Iris pigment epithelial cell (primary cell): Measurements from ENCODE around the gene CANT1.
"Not testable (repeated sequence)": the region's sequence is repeated elsewhere in the genome, so short reads cannot be mapped to it uniquely, and the experiment has no call there.

Experiments used
- DNase-seq: peaks from one replicate; pipeline ENCODE4 v3.0.0-alpha.2; 2011; ENCODE audit warnings: low read depth

Gene CANT1

DNA sequence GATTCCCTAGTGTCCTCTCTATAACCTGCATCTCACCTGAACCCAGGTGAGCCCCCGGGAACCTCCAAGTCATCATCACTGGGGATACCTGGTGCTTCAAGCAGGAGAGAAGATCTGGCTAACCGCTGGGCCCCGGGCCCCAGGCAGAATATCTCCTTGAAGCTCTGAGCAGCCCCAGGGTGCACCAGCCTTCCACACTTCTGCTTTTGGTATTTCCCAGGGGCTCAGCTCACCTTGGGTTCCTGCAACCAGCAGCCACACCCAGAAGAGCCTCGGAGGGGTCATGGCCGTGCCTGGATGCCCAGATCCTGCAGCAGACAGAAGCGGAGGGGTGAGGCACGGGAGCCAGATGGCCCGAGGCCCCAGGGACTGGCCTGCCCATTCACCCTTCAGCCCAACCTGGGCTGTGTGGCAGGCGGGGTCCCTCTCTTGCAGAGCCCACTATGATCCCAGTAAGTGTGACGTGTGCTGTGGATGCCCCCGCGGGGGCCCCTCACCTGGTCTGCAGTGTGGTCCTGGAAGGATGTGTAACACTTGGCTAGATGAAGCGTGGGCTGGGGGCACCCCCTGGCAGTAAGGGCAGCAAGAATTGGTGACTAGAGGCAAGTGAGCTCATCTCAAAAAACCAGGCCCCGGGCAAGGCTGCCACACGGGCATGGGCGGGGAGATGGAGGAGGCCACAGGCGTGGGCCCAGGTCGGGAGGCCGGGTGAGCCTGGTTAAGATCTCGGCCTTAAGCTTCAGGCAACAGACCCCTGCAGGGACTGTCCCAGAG is 32.5 kb downstream of the CANT1 start:
- DNase-seq = no peak

DNA sequence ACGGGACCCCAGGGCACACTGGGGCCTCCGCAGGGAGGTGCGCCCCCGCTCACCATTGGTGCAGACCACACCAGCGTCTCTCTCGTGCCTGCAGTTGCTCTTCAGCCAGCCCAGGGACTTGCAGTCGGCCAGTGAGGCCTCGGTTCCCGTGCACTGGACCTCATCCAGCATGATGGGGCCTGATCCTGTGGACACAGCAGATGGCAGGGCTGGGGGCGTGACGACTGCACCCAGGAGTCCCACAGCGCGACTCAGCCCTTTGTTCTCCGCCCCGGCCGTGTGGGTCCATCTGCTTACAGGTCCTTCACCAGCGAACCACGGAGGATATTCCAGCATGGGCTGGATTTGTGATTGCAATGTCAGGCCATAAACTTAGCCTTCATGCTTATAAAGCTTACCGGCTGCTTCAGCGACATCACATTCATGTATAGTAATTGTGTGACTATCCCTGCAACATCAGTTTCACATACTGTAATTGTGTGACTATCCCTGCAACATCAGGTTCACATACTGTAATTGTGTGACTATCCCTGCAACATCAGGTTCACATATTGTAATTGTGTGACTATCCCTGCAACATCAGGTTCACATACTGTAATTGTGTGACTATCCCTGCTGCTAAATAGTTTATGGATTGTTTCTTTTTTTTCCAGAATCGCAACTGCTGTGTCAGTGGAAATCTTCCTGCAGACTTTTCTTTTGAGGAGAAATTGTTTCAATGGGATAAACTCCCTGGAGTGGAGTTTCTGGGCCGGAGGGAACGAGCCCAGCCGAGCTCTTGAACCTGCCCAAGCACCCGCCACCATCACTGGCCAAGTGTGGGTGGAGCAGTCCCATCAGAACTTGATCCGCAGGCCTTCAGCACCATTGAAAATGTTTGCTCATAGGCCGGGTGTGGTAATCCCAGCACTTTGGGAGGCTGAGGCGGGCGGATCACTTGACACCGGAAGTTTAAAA is 34.7 kb downstream of the CANT1 start:
- peak; percentile 88 for DNase-seq

DNA sequence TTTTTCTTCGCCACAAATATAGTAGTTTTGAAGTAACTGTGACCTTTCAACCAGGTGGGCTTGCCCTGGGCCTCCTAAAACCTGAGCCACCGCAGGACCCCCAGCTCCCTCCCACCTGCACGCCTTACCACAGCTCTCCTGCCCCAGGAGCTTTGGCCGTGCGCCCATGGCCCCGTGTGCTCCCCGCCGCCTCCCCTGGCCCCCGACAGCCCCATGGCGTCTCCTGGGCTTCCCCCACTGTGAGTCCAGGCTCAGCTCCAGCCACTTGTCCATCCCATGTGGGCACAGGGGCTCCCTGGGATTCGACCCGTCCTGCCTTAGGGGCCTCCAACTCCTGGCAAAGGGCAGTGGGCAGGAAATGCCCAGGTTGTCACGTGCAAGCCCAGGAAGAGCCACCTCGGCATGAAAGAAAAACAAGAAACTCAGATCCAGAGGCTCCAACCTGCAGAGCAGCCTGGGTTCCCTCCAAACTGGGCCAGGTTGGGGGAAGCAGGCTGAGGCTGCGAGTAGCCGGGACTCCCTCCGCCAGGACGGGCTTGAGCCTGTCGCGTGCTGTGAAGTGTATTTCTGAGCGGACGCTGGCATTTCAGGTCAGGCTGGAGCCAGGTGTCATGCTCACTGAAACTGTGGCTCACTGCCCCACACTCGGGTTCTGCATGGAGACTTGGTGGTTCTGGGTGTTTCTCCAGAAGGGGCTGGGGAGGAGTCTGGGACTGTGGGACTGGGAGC is 35.6 kb downstream of the CANT1 start:
- no peak for DNase-seq

DNA sequence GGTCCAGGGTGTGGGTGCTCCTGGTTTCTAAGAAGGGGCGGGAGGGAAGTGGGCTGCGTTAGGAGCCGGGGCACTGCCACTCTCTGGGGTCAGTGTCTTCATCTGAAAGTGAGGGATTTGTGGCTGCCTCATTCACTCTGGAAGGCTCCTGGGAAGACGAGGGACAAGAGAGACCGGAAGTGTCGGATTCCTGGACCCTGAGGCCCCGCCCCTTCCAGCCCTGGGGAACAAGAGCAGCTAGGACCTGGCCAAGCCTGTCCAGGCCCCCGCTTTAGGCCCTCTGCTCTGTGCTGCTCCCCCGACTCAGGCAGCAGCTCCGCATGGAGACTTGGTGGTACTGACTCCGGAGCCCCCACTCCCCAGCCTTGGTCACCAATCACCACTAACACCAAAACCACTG is 36.4 kb downstream of the CANT1 start:
- peak; percentile 35 for DNase-seq

DNA sequence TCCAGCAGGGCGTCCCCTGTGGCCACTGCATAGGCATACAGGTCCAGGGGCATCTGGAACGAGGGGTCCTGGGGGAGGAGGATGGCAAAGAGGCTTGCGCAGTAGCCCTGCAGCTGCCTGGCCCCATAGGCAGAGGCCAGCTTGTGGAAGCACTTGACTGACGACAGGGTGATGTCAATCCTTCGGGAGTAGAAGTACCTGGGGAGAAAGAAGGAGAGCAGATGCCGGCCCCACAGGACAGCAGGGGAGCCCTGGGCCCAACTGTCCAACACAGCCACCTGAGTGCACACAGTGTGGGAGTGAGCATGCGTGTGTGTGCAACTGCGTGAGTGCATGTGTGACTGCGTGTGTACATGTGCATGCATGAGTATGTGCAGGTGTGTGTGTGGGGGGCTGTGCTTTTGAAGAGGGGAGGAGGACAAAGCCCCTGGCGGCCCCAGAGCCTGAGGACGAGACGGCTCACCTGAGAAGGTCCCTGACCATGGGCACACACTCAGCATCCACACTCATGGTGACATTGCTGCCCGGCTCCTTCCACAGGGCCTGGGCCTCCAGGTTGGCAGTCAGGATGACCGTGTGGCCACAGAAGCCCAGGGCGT is 37.0 kb downstream of the CANT1 start:
- DNase-seq = no peak

DNA sequence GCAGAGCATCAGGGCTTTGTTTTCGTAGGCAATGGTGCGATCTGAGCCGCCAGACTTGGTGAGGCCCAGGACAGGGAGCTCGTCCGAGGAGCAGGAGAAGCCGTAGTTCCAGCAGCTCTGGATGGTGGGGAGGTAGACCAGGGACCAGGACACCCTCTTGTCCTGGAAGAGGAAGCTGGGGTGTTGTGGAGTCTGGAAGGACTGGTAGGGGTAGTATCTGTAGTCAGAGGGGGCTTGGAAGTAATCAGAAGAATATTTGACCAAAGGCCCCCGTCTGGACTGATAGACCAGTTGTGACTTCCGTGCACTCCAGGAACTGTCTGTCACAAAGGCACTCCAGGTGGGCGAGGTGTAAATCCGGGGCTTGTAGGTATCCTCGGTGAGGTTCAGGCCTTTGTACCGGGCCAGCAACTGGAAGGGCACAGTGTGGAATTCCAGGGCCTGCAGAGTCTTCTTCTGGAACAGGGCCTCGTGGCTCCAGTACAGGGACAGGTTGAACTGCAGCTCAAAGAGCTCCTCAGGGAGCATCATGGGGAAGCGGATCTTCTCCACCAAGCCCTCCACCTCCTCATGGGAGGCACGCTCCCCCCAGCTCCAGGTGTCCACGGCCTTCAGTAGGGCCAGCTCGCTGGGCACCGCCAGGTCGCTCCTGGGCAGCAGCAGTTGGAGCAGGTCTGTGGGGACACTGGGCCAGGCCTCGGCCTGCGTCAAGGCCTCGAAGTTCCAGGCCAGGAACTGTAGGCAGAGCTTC is 37.6 kb downstream of the CANT1 start:
- DNase-seq = no peak

DNA sequence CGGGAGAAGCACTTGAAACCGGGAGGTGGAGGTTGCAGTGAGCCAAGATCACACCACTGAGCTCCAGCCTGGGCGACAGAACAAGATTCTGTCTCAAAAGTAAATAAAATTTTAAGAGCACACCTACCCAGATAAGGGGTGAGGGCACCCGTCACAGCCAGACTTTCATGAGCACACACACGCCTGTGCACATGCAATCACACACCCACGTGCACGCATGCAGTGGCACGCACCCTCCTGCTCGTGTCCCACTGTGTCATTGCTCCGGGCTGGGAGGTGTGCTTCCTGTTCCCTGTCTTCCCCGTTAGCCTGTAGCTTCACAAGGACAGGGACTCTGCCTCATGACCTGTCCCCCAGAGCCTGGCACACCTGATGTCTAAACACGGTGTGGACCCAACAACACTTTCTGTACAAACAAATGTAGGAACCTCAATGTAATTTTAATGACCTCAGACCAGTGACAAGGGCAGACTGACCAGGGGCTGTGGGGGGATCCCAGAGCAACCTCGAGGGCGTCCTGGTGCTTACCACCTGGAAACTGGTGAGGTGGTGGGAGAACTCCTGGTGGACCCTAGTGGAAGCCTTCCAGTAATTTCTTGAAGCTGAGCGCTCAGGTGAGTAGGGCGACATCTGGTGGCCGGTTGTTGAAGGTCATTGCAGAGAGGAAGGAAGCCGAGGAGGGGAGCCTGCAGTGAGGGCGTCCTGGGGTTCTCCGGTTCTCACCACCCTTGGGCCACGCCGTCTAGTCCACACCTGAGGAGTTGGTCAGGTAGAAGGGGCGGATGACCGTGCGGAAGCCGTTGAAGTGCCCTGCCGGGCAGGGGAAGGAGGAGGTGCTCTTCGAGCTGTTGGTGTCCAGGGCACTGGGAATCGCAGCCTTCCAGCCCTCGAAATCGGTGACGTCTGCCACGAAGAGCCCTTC is 38.5 kb downstream of the CANT1 start:
- DNase-seq = peak; percentile 59

DNA sequence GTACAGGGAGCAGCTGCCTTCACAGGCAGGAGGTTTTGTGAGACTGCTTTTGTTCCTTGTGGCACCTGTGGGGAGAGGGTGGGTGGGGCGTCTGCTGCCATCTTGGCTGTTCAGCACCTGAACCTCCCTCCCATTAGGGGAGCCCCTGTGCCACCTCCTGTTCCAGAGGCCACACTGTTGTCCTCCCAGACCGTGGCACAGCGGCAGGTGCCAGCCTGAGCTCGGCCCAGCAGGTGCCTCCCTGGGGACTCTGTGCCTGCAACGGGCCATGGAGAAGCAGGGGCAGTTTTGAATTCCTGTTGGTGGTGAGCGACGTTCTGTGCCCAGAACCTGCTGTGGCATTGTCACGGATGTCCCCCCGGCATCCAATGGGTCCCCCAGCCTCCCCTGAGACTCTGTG is 39.7 kb downstream of the CANT1 start:
- no peak for DNase-seq

DNA sequence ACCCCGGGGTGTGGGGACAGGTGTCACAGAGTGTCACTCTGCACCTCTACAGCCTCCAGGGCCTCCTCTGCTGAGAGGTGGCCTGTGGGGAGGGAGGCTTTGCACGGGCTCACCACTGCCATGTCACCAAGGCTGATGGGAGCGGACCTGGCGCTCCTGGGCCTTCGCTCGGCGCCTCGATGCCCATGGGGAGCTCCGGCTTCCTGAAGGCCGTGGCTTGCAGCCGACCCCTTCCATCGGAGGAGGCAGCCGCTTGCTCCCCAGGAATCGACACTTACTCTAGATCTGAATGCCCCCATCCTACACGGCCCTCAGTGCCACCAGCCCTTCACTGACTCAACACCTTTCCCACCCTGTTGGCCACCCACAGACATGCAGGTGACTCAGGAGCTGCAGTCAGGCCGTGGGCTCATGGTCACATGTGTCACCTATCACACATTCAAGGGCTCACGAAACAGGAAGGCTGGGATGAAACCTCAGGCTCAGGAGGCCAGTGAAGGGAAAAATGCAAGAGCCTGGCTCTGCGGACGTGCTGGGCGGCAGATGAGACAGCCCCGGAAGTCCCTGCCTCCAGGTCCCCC is 41.7 kb downstream of the CANT1 start:
- no peak for DNase-seq

DNA sequence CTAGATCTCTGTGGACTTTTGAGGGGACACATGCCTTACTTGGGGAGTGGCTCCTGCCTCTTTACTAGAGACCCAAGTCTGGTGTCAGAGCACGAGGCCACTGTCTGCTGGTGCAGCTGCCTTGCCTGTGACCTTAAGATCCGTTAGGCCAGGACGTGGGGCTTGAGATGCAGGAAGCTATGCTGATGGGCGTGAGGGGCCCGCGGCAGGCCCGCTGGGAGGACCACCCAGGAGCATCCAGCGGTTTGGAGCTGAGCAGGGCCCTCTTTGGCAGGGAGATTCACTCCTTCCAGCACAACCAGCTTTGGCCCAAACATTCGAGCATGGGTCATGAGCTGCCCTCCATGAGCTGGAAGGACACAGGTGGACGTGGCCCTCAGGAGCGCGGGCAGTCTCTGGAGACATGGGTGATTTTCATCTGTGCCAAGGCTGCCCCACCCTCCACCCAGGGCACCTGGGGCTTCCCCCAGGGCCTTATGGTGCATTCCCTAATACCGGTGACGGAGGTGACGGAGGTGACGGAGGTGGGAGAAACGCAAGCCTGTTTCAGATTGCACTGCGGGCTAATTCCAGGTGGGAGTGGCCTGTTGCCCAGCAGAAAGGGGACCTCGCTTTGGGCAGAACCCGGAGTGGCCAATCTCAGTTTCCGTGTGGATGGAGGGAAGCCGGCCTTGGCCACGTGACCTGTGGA is 42.5 kb downstream of the CANT1 start:
- no peak for DNase-seq

DNA sequence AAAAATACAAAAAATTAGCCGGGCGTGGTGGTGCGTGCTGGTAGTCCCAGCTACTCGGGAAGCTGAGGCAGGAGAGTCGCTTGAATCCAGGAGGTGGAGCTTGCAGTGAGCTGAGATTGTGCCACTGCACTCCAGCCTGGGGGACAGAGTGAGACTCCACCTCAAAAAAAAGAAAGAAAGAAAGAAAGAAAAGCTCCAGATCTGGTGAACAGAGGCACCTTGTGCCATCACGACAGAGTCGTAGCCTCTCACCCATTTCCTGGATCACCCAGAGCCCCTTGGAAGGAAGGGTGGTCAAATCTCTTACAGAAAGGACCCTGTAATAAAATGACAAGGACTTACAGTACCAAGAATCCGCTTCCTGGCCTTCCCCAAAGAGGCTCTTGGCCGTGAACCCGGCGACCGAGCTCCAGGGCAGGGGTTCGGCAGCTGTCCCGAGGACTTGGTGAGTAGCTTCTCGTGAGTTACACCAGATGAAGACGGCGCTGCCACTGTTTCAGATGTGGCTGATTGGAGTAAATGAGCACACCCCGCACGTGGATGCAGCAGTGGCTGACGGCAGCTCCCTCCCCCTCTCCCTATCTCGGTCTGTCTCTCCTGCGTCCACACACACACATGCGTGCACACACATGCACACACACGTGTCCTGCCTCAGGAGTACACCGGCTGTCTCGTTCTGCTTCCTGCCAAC is 43.3 kb downstream of the CANT1 start:
- no peak for DNase-seq

DNA sequence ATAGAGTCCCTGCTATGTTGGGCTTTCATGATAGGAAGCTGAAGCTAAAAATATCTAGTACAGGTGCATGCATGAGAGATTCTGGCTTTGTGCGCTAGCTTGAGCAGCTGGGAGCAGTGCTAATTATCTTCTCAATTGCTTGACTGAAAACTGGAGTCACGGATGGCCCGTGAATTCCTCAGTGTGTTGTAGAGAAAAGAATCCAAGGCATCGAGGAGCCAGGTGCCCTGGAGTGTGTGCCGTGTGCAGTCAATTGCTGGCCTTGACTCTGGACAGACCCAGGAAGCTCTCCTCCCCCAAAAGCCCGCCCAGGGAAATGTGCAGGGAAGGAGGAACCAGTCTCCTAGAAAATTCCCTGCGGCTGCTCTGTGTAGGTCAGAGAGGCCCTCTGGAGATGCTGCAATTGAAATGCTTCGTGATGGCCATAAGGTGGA is 44.1 kb downstream of the CANT1 start:
- no peak for DNase-seq

DNA sequence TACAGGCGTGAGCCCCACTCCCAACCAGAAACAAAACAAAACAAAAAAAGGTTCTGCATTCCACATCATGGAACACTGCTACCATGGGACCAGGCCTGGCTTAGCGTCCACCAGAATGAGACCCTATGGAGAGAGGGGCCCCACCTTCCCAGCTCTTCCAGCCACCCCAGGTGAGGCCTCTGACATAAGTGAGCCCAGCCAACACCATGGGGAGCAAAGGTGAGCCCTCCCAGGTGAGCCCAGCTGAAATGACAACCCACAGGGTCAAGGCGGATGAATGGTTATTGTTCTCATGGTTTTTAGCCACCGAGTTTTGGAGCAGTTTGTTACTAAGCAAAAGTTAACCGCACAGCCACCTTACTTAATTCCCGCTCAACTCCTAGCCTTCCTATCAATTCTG is 46.2 kb downstream of the CANT1 start:
- no peak for DNase-seq

DNA sequence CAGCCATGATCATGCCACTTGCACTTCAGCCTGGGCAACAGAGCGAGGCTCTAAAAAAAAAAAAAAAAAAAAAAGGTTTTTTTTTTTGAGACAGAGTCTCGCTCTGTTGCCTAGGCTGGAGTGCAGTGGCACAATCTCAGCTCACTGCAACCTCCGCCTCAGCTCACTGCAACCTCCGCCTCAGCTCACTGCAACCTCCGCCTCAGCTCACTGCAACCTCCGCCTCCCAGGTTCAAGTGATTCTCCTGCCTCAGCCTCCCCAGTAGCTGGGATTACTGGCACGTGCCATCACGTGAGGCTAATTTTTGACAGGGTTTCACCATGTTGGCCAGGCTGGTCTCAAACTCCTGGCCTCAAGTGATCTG is 46.6 kb downstream of the CANT1 start:
- not testable (repeated sequence) for DNase-seq

DNA sequence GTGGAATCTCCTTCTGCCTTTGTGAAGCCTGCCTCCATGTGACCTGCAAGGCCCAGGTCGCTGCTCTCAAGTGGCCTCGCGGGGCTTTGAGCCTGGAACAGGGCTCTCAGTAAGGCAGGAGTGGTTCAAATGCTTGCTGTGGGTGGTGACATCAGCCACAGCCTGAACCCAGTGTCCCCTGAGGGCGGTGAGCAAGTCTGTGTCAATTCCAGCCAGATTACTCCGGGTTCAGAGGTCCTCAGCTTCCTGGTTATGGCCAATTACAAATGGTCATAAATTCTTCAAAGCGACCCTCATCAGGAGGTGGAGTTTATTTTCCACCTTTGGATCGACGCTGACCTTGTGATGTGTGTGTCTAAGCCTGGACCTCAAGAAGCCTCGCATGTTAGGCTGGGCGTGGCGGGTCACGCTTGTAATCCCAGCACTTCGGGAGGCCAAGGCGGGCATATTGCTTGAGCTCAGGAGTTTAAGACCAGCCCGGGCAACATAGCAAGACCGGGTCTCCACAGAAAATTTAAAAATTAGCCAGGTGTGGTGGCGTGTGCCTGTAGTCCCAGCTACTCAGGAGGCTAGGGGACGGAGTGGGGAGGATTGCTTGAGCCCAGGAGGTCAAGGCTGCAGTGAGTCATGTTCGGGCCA is 47.1 kb downstream of the CANT1 start:
- no peak for DNase-seq

DNA sequence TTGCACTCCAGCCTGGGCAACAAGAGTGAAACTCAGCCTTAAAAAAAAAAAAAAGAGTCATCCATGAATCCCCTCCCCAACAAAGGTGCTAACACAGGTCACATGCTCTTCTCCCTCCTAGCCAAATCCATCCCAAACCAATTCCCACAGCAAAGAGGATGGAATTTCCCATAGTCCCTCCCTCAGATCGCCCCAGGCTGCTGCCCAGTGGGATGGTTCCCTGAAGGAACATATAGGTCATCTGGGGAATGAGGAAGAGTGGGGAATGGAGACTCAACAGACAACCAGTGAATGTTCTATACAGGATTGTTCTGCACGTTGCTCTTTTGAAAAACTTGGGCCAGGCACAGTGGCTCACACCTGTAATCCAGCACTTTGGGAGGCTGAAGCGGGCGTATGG is 48.0 kb downstream of the CANT1 start:
- DNase-seq = no peak

DNA sequence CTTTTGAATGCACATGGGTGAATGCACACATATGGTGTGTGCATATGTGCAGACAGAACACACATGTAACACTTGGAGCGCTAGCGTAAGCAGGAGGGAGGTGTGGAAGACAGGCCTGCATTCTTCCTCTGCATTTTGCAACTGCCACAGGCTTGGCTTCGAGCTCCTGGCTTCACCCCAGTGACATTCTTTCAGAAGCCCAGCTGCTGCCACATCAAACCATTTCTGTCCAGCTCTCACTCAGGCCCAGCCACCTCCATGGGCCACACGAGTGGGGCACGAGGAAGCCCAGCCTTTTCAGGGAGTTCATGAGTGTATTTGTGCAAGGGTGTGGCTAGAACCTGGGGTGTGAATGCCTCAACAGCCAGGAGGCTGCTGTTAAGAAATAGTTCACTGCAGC is 48.6 kb downstream of the CANT1 start:
- DNase-seq = no peak

DNA sequence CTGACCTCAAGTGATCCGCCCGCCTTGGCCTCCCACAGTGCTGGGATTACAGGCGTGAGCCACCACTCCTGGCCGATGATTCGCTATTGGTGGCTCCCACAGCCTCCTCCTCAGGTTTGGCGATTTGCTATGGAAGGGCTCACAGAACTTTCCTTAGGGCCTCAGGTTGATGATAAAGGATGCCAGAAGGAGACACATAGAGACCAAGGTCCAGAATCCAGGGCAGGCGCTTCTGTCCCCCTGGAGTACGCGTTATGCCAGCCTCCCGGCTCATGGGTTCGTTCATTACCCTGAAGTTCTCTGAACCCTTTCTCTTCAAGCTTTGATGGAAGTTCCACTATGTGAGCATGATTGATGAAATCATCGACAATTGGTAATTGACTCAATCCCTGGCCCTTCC is 49.8 kb downstream of the CANT1 start:
- no peak for DNase-seq
